Mesendoderm (in vitro differentiated cells): ENCODE results near the gene GABBR2.

Experiments
- DNase-seq: peaks from one replicate; pipeline ENCODE4 v3.0.0; 2013
- H2AK5ac ChIP-seq: 2 replicates; pipeline ENCODE4 v1.6.1; 2013; ENCODE audit warnings: low read length, inconsistent platforms
- H2BK120ac ChIP-seq: 2 replicates; pipeline ENCODE4 v1.6.1; 2013; ENCODE audit warnings: low read depth, mild to moderate bottlenecking, low read length, moderate library complexity, mixed read lengths
- H2BK15ac ChIP-seq: replicated peaks from 2 replicates; pipeline ENCODE4 v1.6.1; 2013; ENCODE audit warnings: low read depth, mild to moderate bottlenecking, moderate library complexity
- H2BK5ac ChIP-seq: 2 replicates; pipeline ENCODE4 v1.6.1; 2013; ENCODE audit warnings: low read length, inconsistent platforms
- H3K18ac ChIP-seq: 2 replicates; pipeline ENCODE4 v1.6.1; 2013; ENCODE audit warnings: mild to moderate bottlenecking, low read length, mixed read lengths
- H3K23ac ChIP-seq: one replicate; pipeline ENCODE4 v1.6.1; 2013; ENCODE audit warnings: low read length
- H3K27ac ChIP-seq: 2 replicates; pipeline ENCODE4 v1.5.1; 2013; ENCODE audit warnings: low read depth, mild to moderate bottlenecking, inconsistent platforms, low read length, moderate library complexity
- H3K27me3 ChIP-seq: 2 replicates; pipeline ENCODE4 v1.6.1; 2013; ENCODE audit warnings: low read length, control low read depth, mild to moderate bottlenecking, inconsistent platforms; ENCODE audit not compliant: insufficient read depth, poor library complexity
- H3K36me3 ChIP-seq: 2 replicates; pipeline ENCODE4 v1.6.1; 2013; ENCODE audit warnings: low read length, inconsistent platforms; ENCODE audit not compliant: control insufficient read depth, insufficient read depth
- H3K4ac ChIP-seq: one replicate; pipeline ENCODE4 v1.6.1; 2013; ENCODE audit warnings: low read depth, mild to moderate bottlenecking, low read length, moderate library complexity
- H3K4me1 ChIP-seq: 2 replicates; pipeline ENCODE4 v1.6.1; 2013; ENCODE audit warnings: low read depth, low read length, inconsistent platforms; ENCODE audit not compliant: control insufficient read depth
- H3K4me2 ChIP-seq: 2 replicates; pipeline ENCODE4 v1.6.1; 2013; ENCODE audit warnings: low read length
- H3K4me3 ChIP-seq: 2 replicates; pipeline ENCODE4 v1.5.1; 2013; ENCODE audit warnings: mild to moderate bottlenecking, low read length
- H3K56ac ChIP-seq: one replicate; pipeline ENCODE4 v1.6.1; 2013; ENCODE audit warnings: low read length
- H3K79me1 ChIP-seq: 2 replicates; pipeline ENCODE4 v1.6.1; 2013; ENCODE audit warnings: low read length, inconsistent platforms
- H3K79me2 ChIP-seq: 2 replicates; pipeline ENCODE4 v1.6.1; 2013; ENCODE audit warnings: mild to moderate bottlenecking, low read length; ENCODE audit not compliant: control insufficient read depth, insufficient read depth
- H3K9ac ChIP-seq: 2 replicates; pipeline ENCODE4 v1.6.1; 2013; ENCODE audit warnings: low read length, inconsistent platforms
- H4K5ac ChIP-seq: one replicate; pipeline ENCODE4 v1.6.1; 2013; ENCODE audit warnings: low read length
- H4K8ac ChIP-seq: one replicate; pipeline ENCODE4 v1.6.1; 2013; ENCODE audit warnings: low read depth, mild to moderate bottlenecking, control low read depth, low read length, moderate library complexity
- WGBS: extraction: QIAGEN DNeasy Blood & Tissue Kit; methylation state at CpG from one replicate; pipeline ENCODE4 v1.1.7; 2013; ENCODE audit warnings: low lambda C conversion rate, missing lambda C conversion rate; ENCODE audit not compliant: insufficient coverage; ENCODE audit errors: extremely low coverage; 5-methylcytosine and 5-hydroxymethylcytosine counted together

GABBR2 gene

GRCh38 chr9:98364086-98364485, 344.6 kb downstream of the GABBR2 start:
- peak overlapping the region; percentile 63 for H3K4ac ChIP-seq
- peaks cover 7% of the 10 kb centered on the region for H3K4me1 ChIP-seq
- H3K9ac ChIP-seq = no peak overlapping the region
- no peak overlapping the region for H4K8ac ChIP-seq
- no peak overlapping the region for H2BK5ac ChIP-seq
- H3K4me2 ChIP-seq = no peak overlapping the region
- H3K56ac ChIP-seq = no peak overlapping the region
- no peaks in the 10 kb centered on the region for H3K36me3 ChIP-seq
- WGBS = no CpG with 5 or more reads among the region's 4 CpGs
- no peak overlapping the region for H2BK15ac ChIP-seq
- no peak for DNase-seq
- no peak overlapping the region for H3K23ac ChIP-seq
- no peaks in the 10 kb centered on the region for H3K27me3 ChIP-seq
- no peak overlapping the region for H2AK5ac ChIP-seq
- no peaks in the 10 kb centered on the region for H3K79me2 ChIP-seq
- H4K5ac ChIP-seq = no peak overlapping the region
- H3K27ac ChIP-seq = no peak overlapping the region
- H3K4me3 ChIP-seq = no peak overlapping the region
- no peak overlapping the region for H3K18ac ChIP-seq
- no peaks in the 10 kb centered on the region for H3K79me1 ChIP-seq
- H2BK120ac ChIP-seq = no peak overlapping the region

- Histone ChIP-seq H3K27me3 (no peaks in the 10 kb centered on the region), H3K79me2 (no peaks in the 10 kb centered on the region), H3K18ac (no peak overlapping the region), H3K79me1 (no peaks in the 10 kb centered on the region), H3K9ac (no peak overlapping the region), H3K36me3 (no peaks in the 10 kb centered on the region), H3K4me2 (no peak overlapping the region), H4K8ac (no peak overlapping the region), H3K23ac (no peak overlapping the region), H2BK15ac (no peak overlapping the region), H3K27ac (no peak overlapping the region), H3K4me3 (no peak overlapping the region), H2BK120ac (no peak overlapping the region), H4K5ac (no peak overlapping the region), H2BK5ac (no peak overlapping the region), H3K56ac (no peak overlapping the region), H3K4ac (no peak overlapping the region), H2AK5ac (no peak overlapping the region), H3K4me1 (peaks cover 7% of the 10 kb centered on the region)
- no peak for DNase-seq
- no CpG with 5 or more reads among the region's 6 CpGs for WGBS
Measured at GRCh38 chr9:98363644-98364043, 345.1 kb downstream of the GABBR2 start.

GRCh38 chr9:98362624-98363252, 346.0 kb downstream of the GABBR2 start:
- no peaks in the 10 kb centered on the region for H3K79me1 ChIP-seq

GRCh38 chr9:98361645-98362044, 347.1 kb downstream of the GABBR2 start:
- no peak overlapping the region for H2AK5ac ChIP-seq
- no peak overlapping the region for H2BK5ac ChIP-seq
- no peak for DNase-seq
- H3K79me1 ChIP-seq = no peaks in the 10 kb centered on the region
- H3K4me1 ChIP-seq = peaks cover 5% of the 10 kb centered on the region
- H3K23ac ChIP-seq = no peak overlapping the region
- H3K36me3 ChIP-seq = no peaks in the 10 kb centered on the region
- H4K8ac ChIP-seq = no peak overlapping the region
- no peak overlapping the region for H3K4me3 ChIP-seq
- H3K18ac ChIP-seq = peak overlapping the region; percentile 42
- no CpG with 5 or more reads among the region's 3 CpGs for WGBS
- no peak overlapping the region for H4K5ac ChIP-seq
- H3K4me2 ChIP-seq = no peak overlapping the region
- no peak overlapping the region for H3K4ac ChIP-seq
- no peak overlapping the region for H2BK15ac ChIP-seq
- H3K79me2 ChIP-seq = no peaks in the 10 kb centered on the region
- H2BK120ac ChIP-seq = no peak overlapping the region
- no peak overlapping the region for H3K27ac ChIP-seq
- no peak overlapping the region for H3K9ac ChIP-seq
- no peaks in the 10 kb centered on the region for H3K27me3 ChIP-seq
- no peak overlapping the region for H3K56ac ChIP-seq

More at GRCh38 chr9:98362624-98363252, 346.0 kb downstream of the GABBR2 start:
- Histone ChIP-seq H2BK15ac (no peak overlapping the region), H2BK5ac (peak overlapping the region; percentile 43), H3K79me2 (no peaks in the 10 kb centered on the region), H3K18ac (no peak overlapping the region), H3K23ac (no peak overlapping the region), H4K5ac (no peak overlapping the region), H3K4me1 (peaks cover 5% of the 10 kb centered on the region), H3K27ac (no peak overlapping the region), H3K4me3 (no peak overlapping the region), H3K27me3 (no peaks in the 10 kb centered on the region), H2AK5ac (no peak overlapping the region), H3K4ac (no peak overlapping the region), H4K8ac (no peak overlapping the region), H3K9ac (peak overlapping the region; percentile 39), H3K56ac (peak overlapping the region; percentile 70), H3K4me2 (no peak overlapping the region), H2BK120ac (no peak overlapping the region), H3K36me3 (no peaks in the 10 kb centered on the region)
- peak; percentile 33 for DNase-seq
- WGBS = no CpG with 5 or more reads among the region's 11 CpGs

DNA sequence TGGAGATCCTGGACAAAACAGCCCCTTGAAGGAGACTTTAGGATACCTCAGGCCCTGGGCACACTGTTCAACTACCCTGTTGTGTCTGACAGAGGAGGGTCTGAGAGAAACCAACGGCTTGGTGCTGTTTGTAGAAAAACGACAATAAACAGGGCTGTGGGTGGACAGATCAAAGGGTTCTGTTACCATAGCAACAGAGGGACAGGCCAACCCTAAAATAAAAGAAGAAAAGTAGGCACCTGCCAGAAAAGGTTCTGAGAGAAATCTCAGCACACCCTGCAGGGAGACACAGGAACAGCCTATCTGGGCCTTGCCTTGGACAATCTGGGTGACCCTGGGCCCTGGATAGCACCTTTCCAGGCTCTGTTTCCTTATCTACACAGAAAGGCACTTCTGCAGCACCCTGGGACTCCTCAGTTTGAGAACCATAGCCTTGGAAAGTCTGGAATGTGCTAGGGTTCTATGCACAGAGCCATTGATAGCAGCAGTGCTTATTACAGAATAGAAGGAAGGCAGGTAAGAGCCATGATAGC, 348.5 kb downstream of the GABBR2 start:
- peak; percentile 16 for DNase-seq
- Histone ChIP-seq H4K5ac (no peak overlapping the region), H2BK5ac (no peak overlapping the region), H2BK15ac (no peak overlapping the region), H2BK120ac (no peak overlapping the region), H3K56ac (no peak overlapping the region), H3K9ac (no peak overlapping the region), H3K36me3 (no peaks in the 10 kb centered on the region), H3K18ac (no peak overlapping the region), H3K4me3 (no peak overlapping the region), H3K79me2 (no peaks in the 10 kb centered on the region), H3K27ac (no peak overlapping the region), H3K4me2 (no peak overlapping the region), H3K23ac (no peak overlapping the region), H3K4ac (no peak overlapping the region), H3K4me1 (peaks cover 5% of the 10 kb centered on the region), H4K8ac (no peak overlapping the region), H3K79me1 (no peaks in the 10 kb centered on the region), H3K27me3 (no peaks in the 10 kb centered on the region), H2AK5ac (no peak overlapping the region)
- WGBS = no CpG with 5 or more reads among the region's 2 CpGs

DNA sequence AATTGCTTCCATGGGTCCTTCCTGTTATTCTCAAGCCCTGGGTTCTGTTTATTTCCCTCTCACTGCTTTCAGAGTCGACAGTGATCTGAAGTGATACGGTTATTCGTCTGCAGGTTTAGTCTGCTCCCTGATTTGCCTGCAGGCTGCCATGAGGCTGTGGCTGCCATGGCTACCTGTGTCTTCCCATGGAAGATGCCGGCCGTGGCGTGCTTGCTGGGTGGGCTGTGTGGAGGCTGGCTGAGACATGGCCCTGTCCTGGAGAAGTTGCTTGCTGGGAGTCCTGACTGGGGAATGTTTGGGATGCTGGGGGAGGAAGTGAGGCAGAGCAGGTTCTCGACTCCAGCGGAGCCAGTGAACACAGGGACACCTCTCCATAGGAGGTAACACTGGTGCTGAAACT, 349.2 kb downstream of the GABBR2 start:
- Histone ChIP-seq H2BK5ac (no peak overlapping the region), H3K79me2 (no peaks in the 10 kb centered on the region), H3K9ac (no peak overlapping the region), H3K18ac (no peak overlapping the region), H3K36me3 (no peaks in the 10 kb centered on the region), H3K4me3 (no peak overlapping the region), H2AK5ac (no peak overlapping the region), H3K27ac (no peak overlapping the region), H3K27me3 (no peaks in the 10 kb centered on the region), H3K4me1 (peaks cover 5% of the 10 kb centered on the region), H2BK120ac (no peak overlapping the region), H3K56ac (no peak overlapping the region), H4K5ac (no peak overlapping the region), H3K4me2 (no peak overlapping the region), H4K8ac (no peak overlapping the region), H3K4ac (no peak overlapping the region), H2BK15ac (no peak overlapping the region), H3K79me1 (no peaks in the 10 kb centered on the region), H3K23ac (no peak overlapping the region)
- DNase-seq = no peak
- no CpG with 5 or more reads among the region's 8 CpGs for WGBS
